Thymus (tissue), 11 donors: ENCODE results near the gene BANK1. TPM values are rescaled to one million over a fixed set of nuclear protein-coding genes. Genes with fewer than 3 reads are reported as not detected.

Experiments
- DNase-seq, 9 donors: peaks; one replicate each; pipeline ENCODE4 v3.0.0-alpha.2; 2013; ENCODE audit warnings: low spot score in 9 of 9, low read depth in 6 of 9, missing footprints in 1 of 9
- H3K27ac ChIP-seq, 2 donors: one replicate each; pipeline ENCODE4 v1.5.1; 2013; ENCODE audit warnings: control low read depth in 1 of 2, low read depth in 1 of 2, low read length in 1 of 2, mild to moderate bottlenecking in 1 of 2, moderate library complexity in 1 of 2
- H3K27me3 ChIP-seq, 2 donors: one replicate each; pipeline ENCODE4 v1.5.1; 2013; ENCODE audit warnings: low read length in 1 of 2; ENCODE audit not compliant: control insufficient read depth in 2 of 2, insufficient read depth in 1 of 2
- H3K36me3 ChIP-seq, 2 donors: one replicate each; pipeline ENCODE4 v1.5.1; 2013; ENCODE audit warnings: low read length in 1 of 2, mild to moderate bottlenecking in 1 of 2, moderate library complexity in 1 of 2; ENCODE audit not compliant: control insufficient read depth in 2 of 2, insufficient read depth in 2 of 2
- H3K4me1 ChIP-seq, 2 donors: one replicate each; pipeline ENCODE4 v1.5.1; 2013; ENCODE audit warnings: low read length in 2 of 2; ENCODE audit not compliant: control insufficient read depth in 2 of 2, insufficient read depth in 2 of 2
- H3K4me3 ChIP-seq, 2 donors: one replicate each; pipeline ENCODE4 v1.5.1; 2013; ENCODE audit warnings: low read length in 2 of 2, control low read depth in 1 of 2, mild to moderate bottlenecking in 1 of 2
- H3K9me3 ChIP-seq, 2 donors: one replicate each; pipeline ENCODE4 v1.5.1; 2013; ENCODE audit warnings: low read length in 1 of 2, mild to moderate bottlenecking in 1 of 2; ENCODE audit not compliant: control insufficient read depth in 2 of 2, insufficient read depth in 1 of 2
- WGBS: extraction: QIAGEN DNeasy Blood & Tissue Kit; methylation state at CpG from one replicate; pipeline ENCODE4 v1.1.7; 2013; 5-methylcytosine and 5-hydroxymethylcytosine counted together
- polyA plus RNA-seq: library from polyadenylated mRNA; stranded (reverse); fragments of 200-250 nt; gene quantifications from one replicate; pipeline ENCODE4 v1.2.3, GENCODE V29; 2013
- total RNA-seq: library from RNA; stranded (reverse); fragments of 120-200 nt; gene quantifications from one replicate; pipeline ENCODE4 v1.2.4, GENCODE V29; 2013
- donor health status: healthy.

BANK1 gene
- total and polyA plus RNA-seq, 2 donors = 1.7 to 10.9 TPM

- Histone ChIP-seq H3K4me1 (no peaks in the 10 kb centered on the region), H3K27ac (no peak overlapping the region), H3K27me3 (no peaks in the 10 kb centered on the region), H3K4me3 (no peak overlapping the region), H3K9me3 (no peaks in the 10 kb centered on the region), H3K36me3 (no peaks in the 10 kb centered on the region)
- WGBS = 99% methylated on average over 1 of the region's 1 CpG
- DNase-seq = no peak
Observed at GRCh38 chr4:101777431-101777830, 13.1 kb upstream of the BANK1 start.

DNA sequence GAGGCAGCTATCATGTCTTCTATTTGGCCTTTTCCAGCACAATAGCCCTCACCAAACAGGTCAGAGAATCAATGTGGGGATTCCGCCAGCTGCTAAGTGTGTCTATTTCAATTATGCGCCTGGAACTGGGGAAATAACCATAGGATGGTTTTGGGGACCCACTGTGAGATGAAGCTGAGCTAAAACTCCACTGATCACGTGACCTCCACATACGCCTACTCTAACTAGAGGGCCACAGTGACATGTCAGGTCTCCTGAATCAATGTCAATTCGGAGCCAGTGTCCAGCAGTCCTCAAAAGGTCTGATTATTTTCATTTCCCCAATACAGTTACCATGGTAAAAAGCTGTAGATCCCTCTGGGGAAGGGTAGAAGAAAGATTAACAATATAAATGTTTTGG is 10.2 kb upstream of the BANK1 start:
- Histone ChIP-seq H3K27me3 (no peaks in the 10 kb centered on the region), H3K36me3 (no peaks in the 10 kb centered on the region), H3K4me3 (no peak overlapping the region), H3K9me3 (no peaks in the 10 kb centered on the region), H3K4me1 (no peaks in the 10 kb centered on the region), H3K27ac (no peak overlapping the region)
- no peak for DNase-seq
- WGBS = 95% methylated on average over 5 of the region's 5 CpGs

DNA sequence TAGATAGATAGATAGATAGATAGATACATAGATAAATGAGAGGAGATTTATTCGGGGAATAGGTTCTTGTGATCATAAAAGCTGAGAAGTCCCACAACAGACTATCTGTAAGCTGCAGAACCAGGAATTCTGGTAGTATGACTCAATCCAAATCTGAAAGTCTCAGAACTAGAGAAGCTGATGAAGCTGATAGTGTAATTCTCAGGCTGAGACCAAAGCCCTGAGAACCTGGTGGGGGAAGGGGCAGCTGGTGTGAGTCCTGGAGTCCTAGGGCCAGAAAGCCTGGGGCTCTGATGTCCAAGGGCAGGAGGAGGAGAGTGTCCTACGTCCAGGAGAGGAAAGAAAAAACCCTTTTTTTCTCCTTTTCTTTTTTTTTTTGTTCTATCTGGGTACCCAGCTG is 8.0 kb upstream of the BANK1 start:
- no peaks in the 10 kb centered on the region for H3K36me3 ChIP-seq
- H3K4me1 ChIP-seq = no peaks in the 10 kb centered on the region
- no peak overlapping the region for H3K27ac ChIP-seq
- WGBS = 89% methylated on average over 2 of the region's 2 CpGs
- H3K4me3 ChIP-seq = no peak overlapping the region
- no peaks in the 10 kb centered on the region for H3K27me3 ChIP-seq
- DNase-seq = no peak
- H3K9me3 ChIP-seq = no peaks in the 10 kb centered on the region

DNA sequence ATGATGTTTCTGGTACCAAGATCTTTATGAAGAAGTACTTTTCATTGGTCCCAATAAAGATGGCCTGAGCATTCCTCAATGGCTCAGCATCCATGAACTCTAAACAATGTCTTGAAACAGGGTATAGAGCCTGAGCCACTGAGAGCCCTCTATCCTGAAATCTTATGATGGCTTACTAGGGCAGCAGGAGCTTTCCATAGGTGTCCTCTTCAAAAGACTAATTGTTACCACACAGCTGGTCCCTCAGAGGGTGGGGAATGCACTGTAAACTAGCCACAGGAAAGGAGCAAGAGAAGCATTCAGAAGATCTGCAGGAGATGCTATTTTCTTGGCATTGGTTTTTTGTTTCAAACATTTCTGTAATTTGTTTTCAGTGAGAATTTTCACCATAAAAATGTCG is 5.6 kb upstream of the BANK1 start:
- Histone ChIP-seq H3K27ac (no peak overlapping the region), H3K4me3 (no peak overlapping the region), H3K4me1 (no peaks in the 10 kb centered on the region), H3K9me3 (no peaks in the 10 kb centered on the region), H3K27me3 (no peaks in the 10 kb centered on the region), H3K36me3 (no peaks in the 10 kb centered on the region)
- WGBS = 99% methylated on average over 1 of the region's 1 CpG
- DNase-seq = no peak

DNA sequence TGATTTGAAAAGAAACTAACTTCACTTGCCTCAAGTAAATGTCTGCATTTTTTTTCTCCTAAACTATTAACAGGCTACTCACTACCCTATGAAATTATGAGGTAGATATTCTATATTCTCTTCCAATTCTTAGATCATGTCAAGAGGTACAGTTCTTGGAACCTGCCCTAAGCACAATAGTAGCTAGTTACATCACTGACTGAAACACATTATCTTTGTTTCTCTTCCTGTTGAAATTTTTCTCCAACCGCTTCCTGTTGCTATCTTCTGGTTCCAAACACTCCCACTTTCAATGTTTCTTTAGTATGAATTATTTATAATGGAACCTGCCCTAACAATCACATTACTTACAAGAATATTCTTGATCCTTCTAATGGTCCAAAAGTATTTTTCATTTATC is 5.0 kb upstream of the BANK1 start:
- WGBS = 97% methylated on average over 1 of the region's 1 CpG
- Histone ChIP-seq H3K27ac (no peak overlapping the region), H3K27me3 (peaks cover 0 to 1% of the 10 kb centered on the region in 2 donors), H3K4me1 (peaks cover 0 to 3% of the 10 kb centered on the region in 2 donors), H3K9me3 (no peaks in the 10 kb centered on the region), H3K4me3 (no peak overlapping the region), H3K36me3 (no peaks in the 10 kb centered on the region)
- DNase-seq = no peak

- Histone ChIP-seq H3K27ac (no peak overlapping the region), H3K4me3 (no peak overlapping the region), H3K36me3 (no peaks in the 10 kb centered on the region), H3K9me3 (no peaks in the 10 kb centered on the region), H3K4me1 (peaks cover 2 to 11% of the 10 kb centered on the region in 2 donors), H3K27me3 (peaks cover 0 to 9% of the 10 kb centered on the region in 2 donors)
- WGBS = 98% methylated on average over 4 of the region's 4 CpGs
- DNase-seq = no peak
Observed at GRCh38 chr4:101787701-101788316, 2.7 kb upstream of the BANK1 start.

- peak in 2 of 9 donors; percentile 0 to 8 for DNase-seq
- Histone ChIP-seq H3K27me3 (peaks cover 0 to 9% of the 10 kb centered on the region in 2 donors), H3K36me3 (no peaks in the 10 kb centered on the region), H3K4me3 (peak overlapping the region; percentile 55 to 66), H3K9me3 (no peaks in the 10 kb centered on the region), H3K4me1 (peaks cover 2 to 11% of the 10 kb centered on the region in 2 donors), H3K27ac (no peak overlapping the region)
- WGBS = 9% methylated on average over 12 of the region's 12 CpGs
Observed at GRCh38 chr4:101791182-101791558, 640 bp downstream of the BANK1 start.

- Histone ChIP-seq H3K27ac (no peak overlapping the region), H3K9me3 (no peaks in the 10 kb centered on the region), H3K27me3 (peaks cover 0 to 9% of the 10 kb centered on the region in 2 donors), H3K4me1 (peaks cover 2 to 11% of the 10 kb centered on the region in 2 donors), H3K4me3 (no peak overlapping the region), H3K36me3 (no peaks in the 10 kb centered on the region)
- DNase-seq = no peak
- WGBS = 43% methylated on average over 4 of the region's 4 CpGs
Observed at GRCh38 chr4:101792056-101792590, 1.6 kb downstream of the BANK1 start.

DNA sequence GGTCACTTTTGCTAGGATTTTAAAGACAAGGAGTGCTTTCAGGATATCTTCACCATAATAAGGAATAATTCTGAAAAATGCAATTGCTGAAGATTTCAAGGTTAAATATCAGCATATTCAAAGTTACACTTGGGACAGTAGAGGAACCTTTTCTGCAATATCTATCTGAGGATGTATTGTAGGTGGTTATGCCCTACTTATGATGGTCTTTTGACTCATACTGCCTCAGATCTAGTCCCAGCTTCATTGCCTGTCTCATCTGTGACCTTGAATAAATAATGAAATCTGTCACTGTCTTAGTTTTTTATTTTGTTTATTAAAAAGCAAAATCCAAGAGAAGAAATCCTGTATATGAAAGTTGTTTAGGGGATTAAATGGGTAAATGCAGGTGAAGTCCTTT is 2.9 kb downstream of the BANK1 start:
- H3K27me3 ChIP-seq = peaks cover 0 to 9% of the 10 kb centered on the region in 2 donors
- H3K36me3 ChIP-seq = no peaks in the 10 kb centered on the region
- no peak for DNase-seq
- H3K4me3 ChIP-seq = no peak overlapping the region
- no peaks in the 10 kb centered on the region for H3K9me3 ChIP-seq
- H3K4me1 ChIP-seq = peaks cover 2 to 11% of the 10 kb centered on the region in 2 donors
- H3K27ac ChIP-seq = no peak overlapping the region
